Endothelial cell of umbilical vein (primary cell): ENCODE results near the gene LDLRAD2. TPM values are rescaled to one million over a fixed set of nuclear protein-coding genes. Genes with fewer than 3 reads are reported as not detected.

Experiments
- BruUV-seq: library from RNA; stranded (reverse); fragments of 400-500 nt; replicated peaks from 2 replicates; lab custom pipeline; 2021; lab: Mats Ljungman, UMichigan
- CTCF ChIA-PET: fragments of 300-600, 350-600 bp; sonication (Branson Sonifier 250); formaldehyde crosslinking; loops from one replicate; lab custom pipeline; 2021; ENCODE audit warnings: antibody characterized with exemption, inconsistent platforms; lab: Charles Lee
- POLR2A ChIA-PET: fragments of 300-600, 350-600 bp; sonication (Branson Sonifier 250); formaldehyde crosslinking; loops from one replicate; lab custom pipeline; 2021; ENCODE audit warnings: antibody characterized with exemption, inconsistent platforms; lab: Charles Lee
- DNase-seq: peaks from one replicate; pipeline ENCODE4 v3.0.0-alpha.2; 2011; ENCODE audit warnings: low read depth, low spot score
- FAIRE-seq: peaks from 2 replicates; lab custom pipeline; 2011; peaks lifted over from hg19 to GRCh38; lab: Jason Lieb, UNC
- H2AFZ ChIP-seq: 2 replicates; pipeline ENCODE4 v1.6.0; 2012; ENCODE audit warnings: low read depth, low read length, control low read depth, inconsistent platforms
- H3K27ac ChIP-seq: 2 replicates; pipeline ENCODE4 v1.5.1; 2011; ENCODE audit warnings: low read depth, mild to moderate bottlenecking, control low read depth, low read length, moderate library complexity; ENCODE audit not compliant: insufficient read depth
- H3K27me3 ChIP-seq, 2 experiments: 2 replicates each; pipeline versions ENCODE4 v1.6.0 to v1.6.1; 2011; ENCODE audit warnings: low read length in 2 of 2, mixed read lengths in 1 of 2; ENCODE audit not compliant: control insufficient read depth in 2 of 2, insufficient read depth in 2 of 2
- H3K36me3 ChIP-seq, 2 experiments: 2 replicates in 1 of 2; 3 replicates in 1 of 2; pipeline ENCODE4 v1.5.1; 2011; ENCODE audit warnings: low read length in 2 of 2, mild to moderate bottlenecking in 1 of 2, moderate library complexity in 1 of 2; ENCODE audit not compliant: control insufficient read depth in 2 of 2, insufficient read depth in 2 of 2; ENCODE audit errors: extremely low read depth in 1 of 2
- H3K4me1 ChIP-seq: 3 replicates; pipeline ENCODE4 v1.5.1; 2011; ENCODE audit warnings: mild to moderate bottlenecking, low read length; ENCODE audit not compliant: control insufficient read depth, insufficient read depth; ENCODE audit errors: extremely low read depth
- H3K4me2 ChIP-seq: 2 replicates; pipeline ENCODE4 v1.6.1; 2011; ENCODE audit warnings: low read length, control low read depth, mixed read lengths; ENCODE audit not compliant: insufficient read depth
- H3K4me3 ChIP-seq, 3 experiments: fragments of 200-600 bp in 1 of 3; sonication (generic), shearing (Covaris generic) in 1 of 3; replicated peaks in 1 of 3; 2 replicates each; pipeline ENCODE4 v1.5.1; 2011 to 2016; ENCODE audit warnings: control low read depth in 3 of 3, low read length in 3 of 3, mild to moderate bottlenecking in 2 of 3, inconsistent platforms in 1 of 3, low read depth in 1 of 3, moderate library complexity in 1 of 3; ENCODE audit not compliant: insufficient read depth in 1 of 3
- H3K79me2 ChIP-seq: 2 replicates; pipeline ENCODE4 v1.6.0; 2012; ENCODE audit warnings: low read length, inconsistent platforms; ENCODE audit not compliant: control insufficient read depth, insufficient read depth
- H3K9ac ChIP-seq: replicated peaks from 2 replicates; pipeline ENCODE3; 2011; ENCODE audit warnings: low read length, control low read depth; ENCODE audit not compliant: insufficient read depth; ENCODE audit errors: extremely low read depth
- H3K9me1 ChIP-seq: replicated peaks from 3 replicates; pipeline ENCODE4 v1.6.0; 2011; ENCODE audit warnings: mild to moderate bottlenecking, low read length; ENCODE audit not compliant: control insufficient read depth, insufficient read depth; ENCODE audit errors: extremely low read depth
- H3K9me3 ChIP-seq: replicated peaks from 2 replicates; pipeline ENCODE4 v1.5.1; 2012; ENCODE audit warnings: low read length, inconsistent platforms; ENCODE audit not compliant: control insufficient read depth, insufficient read depth
- H4K20me1 ChIP-seq: replicated peaks from 2 replicates; pipeline ENCODE3; 2011; ENCODE audit warnings: mild to moderate bottlenecking, low read length; ENCODE audit not compliant: control insufficient read depth, insufficient read depth; ENCODE audit errors: extremely low read depth
- EZH2 ChIP-seq: IDR thresholded peaks from 2 replicates; pipeline ENCODE4 v1.6.1; 2012; ENCODE audit warnings: borderline replicate concordance, low read depth, mild to moderate bottlenecking, moderate library complexity, low read length, inconsistent platforms; ENCODE audit not compliant: severe bottlenecking
- FOS ChIP-seq: IDR thresholded peaks from 2 replicates; pipeline ENCODE4 v1.6.1; 2011; ENCODE audit warnings: mild to moderate bottlenecking, low read length, moderate library complexity, borderline replicate concordance; ENCODE audit not compliant: insufficient read depth
- GATA2 ChIP-seq: IDR thresholded peaks from 2 replicates; pipeline ENCODE4 v1.7.0; 2011; ENCODE audit warnings: low read depth, mild to moderate bottlenecking, moderate library complexity, mixed read lengths, low read length; ENCODE audit not compliant: insufficient read length, insufficient read depth
- POLR2A ChIP-seq: IDR thresholded peaks from 2 replicates; pipeline ENCODE4 v1.6.1; 2012; ENCODE audit warnings: low read depth, mild to moderate bottlenecking, control low read depth, low read length
- dilution Hi-C: fragments of 300-500 bp; cut with MboI; formaldehyde crosslinking; loops from one replicate; pipeline ENCODE4 v1.15.0; 2019; ENCODE audit warnings: low sequenced_read_pairs; ENCODE audit not compliant: extremely low pct_ligation_motif_present
- intact Hi-C: fragments of 100-400 bp; cut with micrococcal nuclease; formaldehyde crosslinking; loops from one replicate; pipeline ENCODE4 v1.10.0; 2022
- polyA plus RNA-seq, 4 experiments: library from polyadenylated mRNA; depleted of rRNA in 3 of 4; stranded (reverse) in 3 of 4; unstranded in 1 of 4; fragments of >200 nt; gene quantifications; 2 replicates each; pipeline versions ENCODE4 v1.2.1 to v1.2.3, GENCODE V29; 2011 to 2012; ENCODE audit warnings: missing spikeins in 1 of 4
- total RNA-seq: library from RNA; stranded (reverse); gene quantifications from 2 replicates; pipeline ENCODE4 v1.2.3, GENCODE V29; 2021
- TF ChIP-seq, protein P1 (sequence below), 2 donors: IDR thresholded peaks; 1 replicate in 1 of 2; 2 replicates in 1 of 2; pipeline ENCODE4 v1.5.1; 2011; ENCODE audit warnings: low read length in 2 of 2, mild to moderate bottlenecking in 2 of 2, moderate library complexity in 2 of 2, control low read depth in 1 of 2, inconsistent platforms in 1 of 2, low read depth in 1 of 2; ENCODE audit not compliant: insufficient read depth in 1 of 2; ENCODE audit errors: extremely low read depth in 1 of 2
- TF ChIP-seq, protein P2 (sequence below): IDR thresholded peaks from 2 replicates; pipeline ENCODE4 v1.6.1; 2011; ENCODE audit not compliant: insufficient read depth, insufficient read length

Gene LDLRAD2
- total and polyA plus RNA-seq, 2 donors (not counting 3 experiments of a cell fraction or from before 2014, with no cell fraction given), result 0.44 TPM; not detected in 1

DNA sequence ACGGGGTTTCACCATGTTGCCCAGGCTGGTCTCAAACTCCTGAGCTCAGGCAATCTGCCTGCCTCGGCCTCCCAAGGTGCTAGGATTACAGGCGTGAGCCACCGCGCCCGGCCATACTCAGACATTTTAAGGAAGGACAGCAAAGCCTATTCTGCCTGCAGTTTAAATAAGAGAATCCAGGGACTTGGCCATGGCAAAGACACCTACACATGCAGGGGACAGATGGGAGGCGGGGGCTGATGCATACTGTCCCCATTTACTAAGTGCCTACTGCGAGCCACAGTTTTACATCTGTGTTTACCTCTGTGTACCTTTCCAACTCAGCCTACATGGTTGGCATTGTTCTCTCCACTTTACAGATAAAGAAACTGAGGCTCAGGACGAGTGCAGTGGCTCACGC, 25.4 kb downstream of the LDLRAD2 start:
- Histone ChIP-seq H3K27ac (no peak overlapping the region), H2AFZ (no peak overlapping the region), H3K36me3 (peaks cover 73 to 87% of the 10 kb centered on the region in 2 experiments), H3K79me2 (peaks cover 25% of the 10 kb centered on the region), H4K20me1 (no peaks in the 10 kb centered on the region), H3K4me3 (no peak overlapping the region), H3K4me2 (no peak overlapping the region), H3K9me1 (no peaks in the 10 kb centered on the region), H3K4me1 (no peaks in the 10 kb centered on the region), H3K9ac (no peak overlapping the region), H3K9me3 (no peaks in the 10 kb centered on the region), H3K27me3 (no peaks in the 10 kb centered on the region)
- DNase-seq (no peak), FAIRE-seq (no peak)
- intact Hi-C loops (no loop called here), dilution Hi-C loops (no loop called here)
- TF ChIP-seq EZH2 (no peak), FOS (no peak), GATA2 (no peak), POLR2A (no peak)
- TF ChIP-seq, protein P1, sequence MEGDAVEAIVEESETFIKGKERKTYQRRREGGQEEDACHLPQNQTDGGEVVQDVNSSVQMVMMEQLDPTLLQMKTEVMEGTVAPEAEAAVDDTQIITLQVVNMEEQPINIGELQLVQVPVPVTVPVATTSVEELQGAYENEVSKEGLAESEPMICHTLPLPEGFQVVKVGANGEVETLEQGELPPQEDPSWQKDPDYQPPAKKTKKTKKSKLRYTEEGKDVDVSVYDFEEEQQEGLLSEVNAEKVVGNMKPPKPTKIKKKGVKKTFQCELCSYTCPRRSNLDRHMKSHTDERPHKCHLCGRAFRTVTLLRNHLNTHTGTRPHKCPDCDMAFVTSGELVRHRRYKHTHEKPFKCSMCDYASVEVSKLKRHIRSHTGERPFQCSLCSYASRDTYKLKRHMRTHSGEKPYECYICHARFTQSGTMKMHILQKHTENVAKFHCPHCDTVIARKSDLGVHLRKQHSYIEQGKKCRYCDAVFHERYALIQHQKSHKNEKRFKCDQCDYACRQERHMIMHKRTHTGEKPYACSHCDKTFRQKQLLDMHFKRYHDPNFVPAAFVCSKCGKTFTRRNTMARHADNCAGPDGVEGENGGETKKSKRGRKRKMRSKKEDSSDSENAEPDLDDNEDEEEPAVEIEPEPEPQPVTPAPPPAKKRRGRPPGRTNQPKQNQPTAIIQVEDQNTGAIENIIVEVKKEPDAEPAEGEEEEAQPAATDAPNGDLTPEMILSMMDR (IDR thresholded peaks at IDR 0.05; ENCODE audit: extremely low read depth in 1 of 2, insufficient read depth in 1 of 2, low read depth in 1 of 2, low read length in 2 of 2), result no peak
- TF ChIP-seq, protein P2, sequence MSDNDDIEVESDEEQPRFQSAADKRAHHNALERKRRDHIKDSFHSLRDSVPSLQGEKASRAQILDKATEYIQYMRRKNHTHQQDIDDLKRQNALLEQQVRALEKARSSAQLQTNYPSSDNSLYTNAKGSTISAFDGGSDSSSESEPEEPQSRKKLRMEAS, result no peak
- no TSS peak for BruUV-seq
- POLR2A ChIA-PET, result no interaction called here
- CTCF ChIA-PET, result no interaction called here
